SK-N-DZ (cell line): Measurements from ENCODE around the gene MORN4.
A peak's percentile ranks its signal among the peaks of the same experiment; 100 is the strongest.
"Not testable (repeated sequence)": the region's sequence is repeated elsewhere in the genome, so short reads cannot be mapped to it uniquely, and the experiment has no call there.

Experiments
- DNase-seq: peaks from one replicate; pipeline ENCODE4 v3.0.0-alpha.2; 2015; ENCODE audit warnings: low spot score

Gene MORN4

GRCh38 chr10:97642471-97643159 is 9.3 kb upstream of the MORN4 start:
- not testable (repeated sequence) for DNase-seq

- no peak for DNase-seq
These were observed 7.8 kb upstream of the MORN4 start for GRCh38 chr10:97640868-97641811.

- peak; percentile 99 for DNase-seq
These were observed 7.0 kb upstream of the MORN4 start, which contains the start of gene PI4K2A for GRCh38 chr10:97640174-97640867. PI4K2A (plus strand) TSS chr10:97640671; CDS start chr10:97640743, 72 bp downstream.

GRCh38 chr10:97639090-97639489 is 5.8 kb upstream of the MORN4 start:
- DNase-seq, result not testable (repeated sequence)

- no peak for DNase-seq
These were observed 2.3 kb upstream of the MORN4 start for GRCh38 chr10:97635577-97635976.

- peak; percentile 40 for DNase-seq
These were observed 621 bp upstream of the MORN4 start for GRCh38 chr10:97633921-97634320.

- DNase-seq, result no peak
These were observed 2.2 kb downstream of the MORN4 start for GRCh38 chr10:97631098-97631497.

GRCh38 chr10:97629289-97629688 is 4.0 kb downstream of the MORN4 start:
- DNase-seq, result no peak

- DNase-seq, result no peak
These were observed 5.1 kb downstream of the MORN4 start for GRCh38 chr10:97628228-97628627.

GRCh38 chr10:97627731-97628130 is 5.6 kb downstream of the MORN4 start:
- no peak for DNase-seq

GRCh38 chr10:97623277-97623676 is 10.0 kb downstream of the MORN4 start:
- no peak for DNase-seq

- no peak for DNase-seq
These were observed 14.6 kb downstream of the MORN4 start for GRCh38 chr10:97618733-97619132.

- DNase-seq, result no peak
These were observed 15.0 kb downstream of the MORN4 start for GRCh38 chr10:97618285-97618684.

GRCh38 chr10:97612386-97612785 is 20.9 kb downstream of the MORN4 start:
- peak; percentile 26 for DNase-seq

- DNase-seq, result no peak
These were observed 21.8 kb downstream of the MORN4 start for GRCh38 chr10:97611473-97611872.

GRCh38 chr10:97608991-97609561 is 24.2 kb downstream of the MORN4 start:
- no peak for DNase-seq

- no peak for DNase-seq
These were observed 26.1 kb downstream of the MORN4 start for GRCh38 chr10:97607095-97607636.

- DNase-seq, result no peak
These were observed 31.8 kb downstream of the MORN4 start for GRCh38 chr10:97601268-97602215.

GRCh38 chr10:97600616-97601015 is 32.7 kb downstream of the MORN4 start:
- DNase-seq, result no peak

GRCh38 chr10:97599272-97599619 is 34.1 kb downstream of the MORN4 start:
- no peak for DNase-seq
